ENCODE measurements around the gene GPD2.
"Not testable (repeated sequence)": the region's sequence is repeated elsewhere in the genome, so short reads cannot be mapped to it uniquely, and the experiment has no call there.

GPD2 gene

DNA sequence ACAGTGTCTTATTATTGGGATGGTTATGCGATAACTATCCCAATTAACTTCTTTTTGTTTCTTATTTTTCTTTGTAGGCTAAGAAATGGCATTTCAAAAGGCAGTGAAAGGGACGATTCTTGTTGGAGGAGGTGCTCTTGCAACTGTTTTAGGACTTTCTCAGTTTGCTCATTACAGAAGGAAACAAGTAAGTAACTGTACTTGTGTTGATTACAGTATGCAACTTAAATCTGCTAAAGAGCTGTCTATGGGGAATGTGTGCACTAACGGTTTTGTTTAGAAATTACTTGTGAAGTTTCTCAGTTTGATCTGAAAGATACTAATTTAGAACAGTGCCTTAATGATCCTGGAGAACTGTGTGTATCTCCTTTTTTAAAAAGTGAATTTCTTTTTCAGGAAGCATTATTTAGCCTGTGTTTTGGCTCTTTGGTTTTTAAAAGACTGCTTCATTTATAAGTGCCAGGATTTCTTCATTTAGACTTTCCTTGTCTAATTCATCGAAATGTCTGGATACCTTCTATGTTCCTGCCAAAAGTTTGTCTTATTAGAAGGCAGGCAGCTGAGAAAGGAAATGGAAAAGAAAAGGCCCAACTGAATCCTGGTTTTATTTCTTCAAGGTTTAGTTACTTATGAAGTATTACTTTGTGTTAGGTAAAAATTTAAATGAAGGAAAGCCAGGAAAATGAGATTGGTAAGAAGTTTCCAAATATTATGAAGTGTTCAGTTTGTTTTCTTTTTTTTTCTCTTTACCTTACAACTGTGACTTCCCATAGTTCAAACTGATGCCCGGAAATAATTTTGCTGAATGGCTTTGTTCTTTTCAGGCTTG is 40.1 kb downstream of the GPD2 start:
- no peak for DNase-seq

DNA sequence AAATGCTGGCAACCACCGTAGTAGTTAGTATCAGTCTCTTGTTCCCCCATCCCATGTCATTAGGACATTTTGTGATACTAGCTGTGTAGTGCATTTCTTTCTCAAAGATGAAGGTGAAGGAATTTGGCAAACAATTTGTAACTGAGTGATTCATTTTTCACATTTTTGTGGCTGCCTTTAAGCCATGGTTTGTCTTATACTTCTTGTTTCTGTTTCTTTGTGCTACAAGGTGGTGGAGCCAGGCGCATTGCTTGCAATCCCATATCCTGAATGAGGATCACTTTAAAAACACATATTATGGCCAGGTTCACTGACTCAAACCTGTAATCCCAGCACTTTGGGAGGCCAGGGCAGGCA is 40.6 kb downstream of the GPD2 start:
- no peak for DNase-seq

DNA sequence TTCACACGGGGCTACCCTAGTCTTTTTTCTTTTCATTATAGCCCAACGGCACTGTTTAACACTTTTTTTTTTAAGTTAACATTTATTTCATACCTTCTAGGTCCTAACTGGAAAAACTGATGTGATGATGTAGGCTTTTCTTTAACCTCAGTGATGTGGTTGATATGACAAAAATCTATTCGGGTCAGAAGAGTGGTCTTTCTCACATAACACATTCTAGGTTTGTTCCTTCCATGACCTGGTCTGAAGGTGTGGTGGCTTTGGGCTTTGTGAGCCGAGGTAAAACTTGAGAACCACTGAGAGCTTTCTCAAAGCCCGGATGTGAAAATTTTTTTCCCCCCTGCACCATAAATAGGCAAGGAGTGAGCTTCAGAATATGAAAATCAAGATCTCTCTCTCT is 44.2 kb downstream of the GPD2 start:
- DNase-seq = no peak

DNA sequence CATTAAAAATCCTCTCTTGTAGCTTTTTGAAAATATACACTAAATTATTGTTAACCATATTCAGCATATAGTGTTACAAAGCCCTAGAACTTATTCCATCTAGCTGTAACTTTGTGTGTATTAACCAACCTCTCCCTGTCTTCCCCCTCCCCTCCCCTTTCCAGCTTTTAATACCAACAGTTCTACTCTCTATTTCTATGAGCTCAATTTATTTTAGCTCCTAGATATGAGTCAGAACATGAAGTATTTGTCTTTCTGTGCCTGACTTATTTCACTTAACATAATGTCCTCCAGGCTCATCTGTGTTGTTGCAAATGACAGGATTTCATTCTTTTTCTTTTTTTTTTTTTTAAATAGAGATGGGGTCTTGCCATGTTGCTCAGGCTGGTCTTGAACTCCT is 45.1 kb downstream of the GPD2 start:
- DNase-seq = no peak

DNA sequence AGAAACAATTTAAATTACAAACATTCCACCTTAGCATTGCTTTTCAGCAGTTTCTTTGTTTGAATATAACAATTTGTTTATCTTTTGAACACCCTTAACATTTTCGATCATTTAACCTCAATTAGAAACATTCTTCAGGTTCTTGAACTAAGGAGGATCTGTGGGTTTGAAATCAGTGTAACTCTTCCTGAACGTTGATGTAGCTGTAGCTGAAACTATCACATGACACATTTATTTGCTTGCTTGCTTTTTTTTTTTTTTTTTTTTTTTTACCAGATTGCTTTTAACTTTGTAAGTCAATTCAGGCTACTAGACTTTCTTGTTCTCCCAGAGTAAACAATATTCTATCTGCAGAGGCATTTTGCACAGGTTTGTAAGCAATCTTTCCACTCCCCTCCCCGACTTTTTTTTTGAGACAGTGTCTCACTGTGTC is 47.6 kb downstream of the GPD2 start:
- no peak for DNase-seq

DNA sequence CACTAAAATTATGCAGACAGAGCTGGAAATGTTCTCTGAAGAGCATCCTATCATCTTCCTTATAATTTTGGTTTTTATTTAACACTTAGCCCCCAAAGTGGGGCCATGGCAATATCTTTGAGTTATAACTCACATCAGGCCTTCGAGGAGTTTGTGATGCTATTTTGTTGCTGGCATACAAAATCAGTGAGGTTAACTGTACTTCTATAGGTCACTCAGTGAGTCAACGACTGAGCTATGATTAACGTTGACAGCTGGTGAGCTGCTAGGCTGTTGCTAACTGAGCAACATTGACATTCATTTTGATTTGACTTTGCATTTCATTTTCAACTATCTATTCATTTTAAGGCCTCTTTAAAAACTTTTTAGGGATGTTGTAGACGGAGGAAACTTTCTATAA is 50.0 kb downstream of the GPD2 start:
- DNase-seq = no peak

DNA sequence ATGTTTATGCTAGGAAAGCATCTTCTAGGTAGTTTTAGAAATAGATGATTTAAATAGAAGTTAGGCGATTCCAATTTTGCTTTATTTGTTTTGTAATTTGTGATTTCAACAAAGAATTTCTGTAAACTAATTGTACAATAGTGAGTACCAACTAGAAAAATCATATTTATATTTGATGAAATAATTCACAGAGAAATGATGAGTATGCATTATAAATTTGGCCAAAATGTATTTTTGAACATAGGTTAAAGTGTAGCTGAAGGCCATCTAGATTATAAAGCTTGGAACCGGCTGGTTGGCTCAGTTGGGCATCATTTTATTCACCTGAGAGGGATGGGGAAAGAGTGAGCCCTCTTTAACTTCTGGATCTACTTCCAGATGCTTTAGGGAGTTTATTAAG is 50.4 kb downstream of the GPD2 start:
- DNase-seq = no peak

DNA sequence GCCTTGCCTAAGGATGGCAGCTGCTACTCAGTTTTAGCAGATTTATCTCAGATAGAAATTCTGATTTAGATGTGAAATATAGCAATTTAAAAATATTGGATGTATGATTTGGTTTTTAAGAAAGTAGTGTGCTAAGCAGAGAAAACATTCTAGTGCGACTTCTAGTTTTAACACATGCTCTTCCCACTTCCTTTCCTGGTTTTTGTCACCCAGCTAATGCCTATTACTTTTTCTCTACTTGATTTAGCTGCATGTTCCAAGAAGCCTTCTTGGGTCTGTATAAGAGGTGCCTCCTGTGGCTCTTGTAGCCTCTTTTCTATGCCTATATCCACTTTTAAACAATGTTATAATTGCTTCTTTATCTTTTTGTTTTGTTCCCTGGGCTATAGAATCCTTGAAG is 53.0 kb downstream of the GPD2 start:
- no peak for DNase-seq

DNA sequence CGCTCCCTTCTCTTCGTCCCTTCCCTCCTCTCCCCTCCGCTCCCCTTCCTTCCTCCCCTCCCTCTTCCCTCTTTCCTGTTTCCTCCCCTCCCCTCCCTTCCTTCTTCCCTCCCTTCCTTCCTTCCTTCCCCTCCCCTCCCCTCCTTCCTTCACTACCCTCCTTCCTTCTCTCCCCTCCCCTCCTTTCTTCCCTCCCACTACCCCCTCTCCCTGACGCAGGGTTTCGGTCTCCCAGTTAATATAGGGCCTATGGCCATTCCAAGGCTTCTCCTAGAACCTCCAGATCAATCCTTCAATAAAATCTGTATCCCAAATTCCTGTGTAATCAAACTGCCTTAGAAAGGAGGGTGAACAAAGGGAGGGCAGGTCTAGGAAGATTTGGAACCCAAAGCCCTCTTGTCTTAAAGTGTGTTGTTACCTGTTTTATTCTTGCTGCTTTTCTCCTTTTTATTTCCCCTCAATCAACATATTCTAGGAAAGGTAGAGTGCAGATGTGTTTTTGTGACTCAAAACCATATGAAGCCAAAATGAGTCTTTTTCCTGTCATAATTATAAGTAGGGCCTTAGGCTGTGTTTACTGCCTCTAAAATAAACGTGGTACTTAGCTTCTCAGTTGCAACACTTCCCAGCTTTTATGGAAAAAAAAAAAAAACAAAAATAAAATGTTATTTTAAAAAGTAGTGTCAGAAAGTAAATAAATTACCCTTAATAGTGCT is 53.7 kb downstream of the GPD2 start:
- DNase-seq = no peak

DNA sequence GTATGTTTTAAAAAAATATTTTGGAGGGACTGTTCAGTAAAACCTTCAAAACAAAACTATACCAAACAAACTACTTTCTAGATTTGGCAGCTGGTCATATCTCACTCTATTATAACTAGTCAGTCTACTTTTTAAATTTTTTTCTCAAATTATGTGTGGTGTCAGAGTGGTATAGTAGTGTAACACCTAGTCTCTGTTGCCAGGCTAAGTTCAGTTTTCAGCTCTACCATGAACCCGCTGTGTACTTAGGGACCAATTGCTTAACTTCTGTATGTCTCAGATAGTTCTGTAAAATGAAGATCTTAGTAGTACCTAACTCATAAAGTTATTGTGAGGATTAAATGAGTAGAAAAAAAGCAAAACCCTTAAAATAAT is 54.3 kb downstream of the GPD2 start:
- no peak for DNase-seq

DNA sequence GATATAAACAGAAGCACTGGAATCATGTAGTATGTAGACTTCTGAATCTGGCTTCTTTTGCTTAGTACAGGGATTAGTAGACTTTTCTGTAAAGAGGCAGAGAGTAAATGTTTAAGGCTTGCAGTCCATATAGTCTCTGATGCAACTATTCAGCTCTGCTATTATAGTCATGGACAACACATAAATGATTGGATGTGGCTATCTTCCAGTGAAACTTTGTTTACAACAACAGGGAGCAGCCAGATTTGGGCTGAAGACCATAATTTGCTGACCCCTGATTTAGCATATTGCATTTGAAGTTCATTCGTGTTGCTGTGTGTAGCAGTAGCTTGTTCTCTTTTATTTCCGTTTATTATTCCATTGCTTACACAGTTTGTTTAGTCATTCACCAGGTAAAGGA is 55.0 kb downstream of the GPD2 start:
- DNase-seq = no peak

DNA sequence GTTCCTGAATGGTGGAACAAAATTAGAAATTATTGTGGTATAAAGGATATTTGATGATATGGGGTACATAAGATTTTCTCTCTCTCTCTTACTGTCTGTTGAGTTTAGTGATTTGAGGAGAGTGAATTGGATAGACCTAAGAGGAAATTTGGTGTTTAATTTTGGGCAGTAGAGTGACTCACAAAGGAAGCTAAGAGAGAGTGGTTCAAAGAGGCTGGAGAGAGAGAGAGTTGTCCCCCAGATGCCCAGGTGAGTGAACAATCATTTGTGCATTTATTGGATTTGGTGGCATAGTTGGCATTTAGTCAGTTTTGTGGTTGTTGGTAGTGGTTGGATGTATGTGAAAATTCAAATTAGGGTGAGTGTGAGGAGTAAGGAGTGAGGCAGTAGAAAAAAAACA is 56.8 kb downstream of the GPD2 start:
- no peak for DNase-seq

DNA sequence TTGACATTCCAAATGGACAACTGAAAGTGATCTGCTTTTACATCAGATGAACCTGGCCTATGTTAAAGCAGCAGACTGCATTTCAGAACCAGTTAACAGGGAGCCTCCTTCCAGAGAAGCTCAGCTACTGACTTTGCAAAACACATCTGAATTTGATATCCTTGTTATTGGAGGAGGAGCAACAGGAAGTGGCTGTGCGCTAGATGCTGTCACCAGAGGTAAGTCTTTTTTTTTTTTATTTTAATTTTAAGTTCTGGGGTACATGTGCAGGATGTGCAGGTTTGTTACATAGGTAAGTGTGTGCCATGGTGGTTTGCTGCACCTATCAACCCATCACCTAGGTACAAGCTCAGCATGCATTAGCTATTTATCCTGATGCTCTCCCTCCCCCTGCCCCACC is 59.8 kb downstream of the GPD2 start:
- not testable (repeated sequence) for DNase-seq

DNA sequence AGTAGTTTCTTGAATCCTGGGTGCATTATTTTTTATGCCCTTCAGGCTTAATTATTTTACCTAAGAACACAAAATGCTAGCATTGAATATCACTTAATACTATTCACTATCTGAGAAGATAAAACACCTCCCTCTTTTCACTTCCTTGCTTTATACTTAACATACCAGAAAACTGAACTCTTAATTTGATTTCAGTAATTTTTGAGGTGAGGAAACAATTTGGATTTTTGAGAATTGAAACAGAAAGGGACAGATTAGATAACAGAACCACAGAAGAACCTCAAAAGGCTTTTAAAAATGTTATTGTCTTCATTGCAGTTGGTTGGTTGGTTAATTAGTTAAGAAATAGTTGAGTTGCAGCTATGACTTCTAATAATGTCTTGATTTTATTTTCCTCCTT is 69.5 kb downstream of the GPD2 start:
- DNase-seq = no peak

DNA sequence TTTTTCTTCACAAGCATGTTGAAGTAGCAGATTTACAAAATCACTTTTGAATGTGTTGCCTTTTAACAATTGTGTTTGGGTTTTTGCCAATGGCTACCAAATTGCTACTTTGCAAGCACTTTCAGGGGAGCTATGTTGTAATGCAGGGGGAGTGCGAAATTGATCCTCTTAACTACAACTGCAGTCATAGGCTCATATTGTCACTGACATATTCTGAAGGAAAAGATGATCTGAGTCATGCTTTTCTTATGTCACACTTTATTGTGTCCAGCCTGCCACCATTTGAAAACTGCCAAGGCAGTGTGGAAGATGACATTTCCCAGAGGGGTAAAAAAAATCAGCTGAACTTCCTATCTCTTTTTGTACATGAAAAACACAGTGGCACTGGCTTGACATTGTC is 74.9 kb downstream of the GPD2 start:
- no peak for DNase-seq

DNA sequence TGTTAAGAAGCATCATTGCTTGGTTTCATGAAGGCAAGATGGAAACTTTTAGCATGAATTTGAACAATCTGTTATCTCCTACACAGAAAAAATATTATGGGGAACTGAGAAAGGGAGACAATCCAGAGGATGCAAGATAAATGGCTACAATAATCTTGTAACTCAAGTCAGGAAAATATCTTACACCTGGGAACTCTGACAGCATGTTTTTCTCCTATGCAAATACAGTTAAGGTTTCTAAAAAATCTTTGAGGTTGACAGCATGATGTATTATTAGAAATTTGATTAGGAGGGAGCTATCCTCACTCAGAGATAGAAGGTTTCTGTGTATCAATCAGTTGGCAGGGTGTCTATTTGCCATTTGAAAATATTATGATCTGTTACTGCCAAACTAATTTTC is 75.6 kb downstream of the GPD2 start:
- no peak for DNase-seq

DNA sequence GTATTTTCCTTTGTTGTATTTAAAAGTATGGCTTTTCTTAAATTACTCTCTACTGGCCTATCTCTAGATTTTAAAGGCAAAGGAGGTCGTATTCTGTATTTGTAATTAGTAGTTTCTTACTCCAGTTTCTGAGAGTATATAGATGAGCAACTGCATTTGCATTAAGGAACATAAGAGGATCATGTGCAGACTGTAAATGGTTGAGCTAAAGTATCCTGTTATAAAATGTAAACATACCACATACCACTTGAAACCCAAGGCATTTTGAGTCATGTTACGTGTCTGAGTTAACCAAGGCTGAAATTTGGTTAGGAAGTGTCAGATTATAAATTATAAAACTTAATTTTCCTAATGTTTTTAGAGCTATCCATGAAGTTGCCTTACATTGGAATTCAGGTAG is 76.3 kb downstream of the GPD2 start:
- no peak for DNase-seq

DNA sequence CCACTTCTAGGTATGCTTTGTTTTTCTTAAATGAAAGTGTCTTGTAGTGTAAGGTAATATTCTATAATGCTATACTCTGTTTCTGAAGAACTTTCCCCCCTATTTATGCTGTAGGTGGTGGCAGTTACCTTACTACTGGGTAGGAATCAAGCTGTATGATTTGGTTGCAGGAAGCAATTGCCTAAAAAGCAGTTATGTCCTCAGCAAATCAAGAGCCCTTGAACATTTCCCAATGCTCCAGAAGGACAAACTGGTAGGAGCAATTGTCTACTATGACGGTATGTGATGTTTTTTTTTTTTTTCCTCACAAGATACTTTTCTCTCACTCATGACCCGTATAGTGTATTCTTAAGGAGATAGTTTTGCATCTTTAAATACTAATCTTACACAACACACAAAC is 77.0 kb downstream of the GPD2 start:
- DNase-seq = peak; percentile 11

DNA sequence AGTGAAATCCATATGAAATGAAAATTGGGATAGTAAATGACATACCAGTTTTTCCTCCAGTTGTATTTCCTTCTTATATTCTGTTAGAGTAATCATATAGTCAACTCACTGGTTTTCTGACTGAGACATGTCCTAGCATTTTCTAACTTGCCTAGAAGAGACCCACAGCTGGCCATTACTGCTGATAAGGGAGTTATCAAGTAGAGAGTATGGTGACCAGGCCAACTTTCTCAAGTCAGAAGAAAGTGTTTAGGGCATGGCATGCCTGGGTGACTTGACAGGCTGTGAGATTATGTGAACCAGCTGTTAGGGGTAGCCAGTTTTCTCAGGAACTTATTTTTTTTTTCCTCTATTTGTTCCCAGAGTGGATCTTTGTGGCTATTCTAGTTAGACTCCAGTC is 81.2 kb downstream of the GPD2 start:
- DNase-seq = no peak

DNA sequence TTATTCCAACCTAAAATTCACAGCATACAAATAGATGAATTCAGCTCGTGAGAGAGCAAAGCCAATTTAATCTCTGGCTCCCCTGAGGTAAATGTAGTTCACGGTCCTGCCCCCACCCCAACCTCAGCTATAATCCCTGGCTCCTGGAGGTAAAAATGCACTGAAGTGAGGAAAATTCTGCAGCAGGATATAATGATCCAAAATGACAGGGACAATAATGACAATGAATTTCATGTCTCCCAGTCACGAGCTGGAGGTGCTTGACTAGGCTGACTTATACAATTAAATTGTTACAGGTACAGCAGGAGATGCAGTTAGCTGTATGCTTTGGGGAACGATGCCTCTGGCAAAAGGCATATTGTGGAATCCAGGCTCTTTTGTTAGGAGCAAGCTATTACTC is 82.0 kb downstream of the GPD2 start:
- DNase-seq = no peak

DNA sequence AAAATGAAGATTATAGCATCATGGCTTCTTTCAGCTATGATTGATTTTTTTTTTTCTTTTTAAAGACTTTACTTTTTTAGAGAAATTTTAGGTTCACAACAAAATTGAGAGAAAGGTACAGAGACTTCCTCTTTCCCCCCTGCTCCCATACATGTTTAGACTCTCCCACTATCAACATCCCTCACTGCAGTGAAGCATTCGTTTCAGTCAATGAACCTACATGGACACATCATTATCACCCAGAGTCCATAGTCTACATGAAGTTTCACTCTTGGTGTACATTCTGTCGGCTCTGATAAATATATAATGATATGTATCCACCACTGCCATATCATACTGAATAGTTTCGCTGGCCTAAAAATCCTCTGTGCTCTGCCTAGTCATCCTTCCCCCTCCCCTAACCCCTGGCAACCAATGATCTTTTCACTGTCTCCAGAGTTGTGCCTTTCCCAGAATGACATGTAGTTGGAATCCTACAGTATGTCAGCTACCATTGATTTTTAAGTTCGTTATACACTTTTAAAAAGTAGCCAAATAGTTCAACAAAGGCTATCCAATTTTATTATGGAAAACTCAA is 86.8 kb downstream of the GPD2 start:
- DNase-seq = no peak

DNA sequence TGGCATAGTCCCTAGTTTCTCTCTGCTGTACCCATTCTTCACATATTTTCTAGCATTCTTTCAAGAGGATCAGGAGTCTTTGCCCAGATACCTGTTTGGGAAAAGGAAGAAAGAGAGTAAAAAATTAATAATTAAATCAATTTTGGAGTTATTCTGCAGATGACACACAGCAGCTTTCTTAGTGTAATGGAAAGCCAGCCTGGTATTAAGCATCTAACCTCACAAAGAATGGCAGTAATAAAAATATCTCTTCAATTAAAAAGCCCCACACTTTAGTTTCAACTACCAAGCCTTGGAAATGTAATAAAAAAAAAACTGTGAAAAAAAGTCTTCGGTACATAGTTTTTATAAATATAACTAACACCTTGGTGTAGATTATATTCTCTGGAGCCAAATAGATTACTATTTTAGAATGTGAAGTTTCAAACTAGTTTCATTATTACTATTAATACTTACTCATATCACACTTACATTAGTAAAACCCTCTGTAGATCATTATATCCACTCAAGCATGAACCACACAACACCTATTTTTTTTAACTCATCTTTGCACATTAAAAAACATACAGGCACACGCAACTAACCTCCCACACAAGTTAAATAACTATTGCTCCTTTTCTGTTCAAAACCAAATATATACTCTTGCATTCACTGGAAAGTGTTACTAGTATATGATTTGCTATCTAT is 90.9 kb downstream of the GPD2 start:
- no peak for DNase-seq

DNA sequence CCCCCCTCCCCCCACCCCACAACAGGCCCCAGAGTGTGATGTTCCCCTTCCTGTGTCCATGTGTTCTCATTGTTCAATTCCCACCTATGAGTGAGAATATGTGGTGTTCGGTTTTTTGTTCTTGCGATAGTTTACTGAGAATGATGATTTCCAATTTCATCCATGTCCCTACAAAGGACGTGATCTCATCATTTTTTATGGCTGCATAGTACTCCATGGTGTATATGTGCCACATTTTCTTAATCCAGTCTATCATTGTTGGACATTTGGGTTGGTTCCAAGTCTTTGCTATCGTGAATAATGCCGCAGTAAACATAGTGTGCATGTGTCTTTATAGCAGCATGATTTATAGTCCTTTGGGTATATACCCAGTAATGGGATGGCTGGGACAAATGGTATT is 92.4 kb downstream of the GPD2 start:
- DNase-seq = not testable (repeated sequence)

DNA sequence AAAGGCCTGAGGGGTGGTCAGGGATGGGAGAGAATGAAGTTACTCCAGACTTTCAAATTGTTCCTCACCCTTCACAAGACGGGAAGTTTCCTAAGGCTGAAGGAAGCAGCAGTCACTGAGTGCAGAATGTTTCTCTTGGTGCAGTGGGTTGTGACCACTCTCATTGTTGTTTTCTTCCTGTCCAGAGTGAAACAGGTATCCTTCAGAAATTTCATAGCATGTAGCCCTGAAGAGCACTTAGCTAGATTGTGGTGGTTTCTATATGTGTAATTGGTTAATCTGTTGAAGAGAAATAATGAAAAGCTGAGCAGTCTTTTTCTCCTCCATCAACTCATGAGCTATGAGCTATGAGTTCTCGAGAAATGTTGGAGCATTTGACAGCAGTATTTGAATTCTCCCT is 96.8 kb downstream of the GPD2 start:
- DNase-seq = no peak
